GM23248 (cell line): ENCODE data around the gene NPR2.

Experiments used
- EZH2 ChIP-seq: fragments of 200-600 bp; sonication (generic); IDR thresholded peaks from 2 replicates; pipeline ENCODE4 v1.6.1; 2018; ENCODE audit warnings: antibody characterized with exemption, mild to moderate bottlenecking; ENCODE audit not compliant: insufficient read depth, poor library complexity, severe bottlenecking
- EZH2phosphoT487 ChIP-seq: fragments of 200-600 bp; sonication (generic); IDR thresholded peaks from 2 replicates; pipeline ENCODE4 v1.6.1; 2018; ENCODE audit warnings: antibody characterized with exemption, moderate library complexity, mild to moderate bottlenecking, low read depth; ENCODE audit not compliant: insufficient read depth

GRCh38 chr9:35827486-35827885, 36.1 kb downstream of the NPR2 start:
- TF ChIP-seq EZH2phosphoT487 (no peak), EZH2 (no peak)
